A673 (cell line): ENCODE measurements around the gene PSMD3.

Experiments
- EZH2 ChIP-seq: fragments of 200-600 bp; sonication (generic); IDR thresholded peaks from 2 replicates; pipeline ENCODE4 v1.6.1; 2017; ENCODE audit warnings: borderline replicate concordance, low read depth, mild to moderate bottlenecking, mixed read lengths, antibody characterized with exemption, low read length; ENCODE audit not compliant: poor library complexity, severe bottlenecking
- TF ChIP-seq, protein P1 (sequence below): fragments of 300-800, 200-600 bp; sonication (generic); conservative IDR thresholded peaks from 2 replicates; pipeline ENCODE4 v1.5.1; 2017; ENCODE audit warnings: low read depth, mild to moderate bottlenecking, antibody characterized with exemption, low read length, moderate library complexity, mixed read lengths

DNA sequence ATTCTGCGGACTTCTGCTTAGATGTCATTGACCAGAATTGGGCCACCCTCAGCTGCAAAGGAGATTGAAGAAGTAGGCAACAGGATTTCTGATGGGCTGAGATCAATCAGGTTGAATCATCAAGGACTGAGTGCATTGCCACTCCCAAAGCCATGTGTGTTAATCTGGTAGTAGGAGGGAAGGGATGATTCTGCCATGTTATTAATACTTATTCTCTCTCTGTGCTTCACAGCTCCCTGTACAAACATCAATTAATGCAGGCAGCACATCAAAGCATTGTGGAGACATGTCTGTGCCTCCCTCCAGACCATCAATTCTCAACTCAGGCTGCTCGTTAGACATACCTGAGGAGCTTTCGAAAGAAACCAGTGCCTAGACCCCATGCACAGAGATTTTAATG is 41.5 kb upstream of the PSMD3 start:
- TF ChIP-seq EZH2: no peak
- TF ChIP-seq, protein P1, sequence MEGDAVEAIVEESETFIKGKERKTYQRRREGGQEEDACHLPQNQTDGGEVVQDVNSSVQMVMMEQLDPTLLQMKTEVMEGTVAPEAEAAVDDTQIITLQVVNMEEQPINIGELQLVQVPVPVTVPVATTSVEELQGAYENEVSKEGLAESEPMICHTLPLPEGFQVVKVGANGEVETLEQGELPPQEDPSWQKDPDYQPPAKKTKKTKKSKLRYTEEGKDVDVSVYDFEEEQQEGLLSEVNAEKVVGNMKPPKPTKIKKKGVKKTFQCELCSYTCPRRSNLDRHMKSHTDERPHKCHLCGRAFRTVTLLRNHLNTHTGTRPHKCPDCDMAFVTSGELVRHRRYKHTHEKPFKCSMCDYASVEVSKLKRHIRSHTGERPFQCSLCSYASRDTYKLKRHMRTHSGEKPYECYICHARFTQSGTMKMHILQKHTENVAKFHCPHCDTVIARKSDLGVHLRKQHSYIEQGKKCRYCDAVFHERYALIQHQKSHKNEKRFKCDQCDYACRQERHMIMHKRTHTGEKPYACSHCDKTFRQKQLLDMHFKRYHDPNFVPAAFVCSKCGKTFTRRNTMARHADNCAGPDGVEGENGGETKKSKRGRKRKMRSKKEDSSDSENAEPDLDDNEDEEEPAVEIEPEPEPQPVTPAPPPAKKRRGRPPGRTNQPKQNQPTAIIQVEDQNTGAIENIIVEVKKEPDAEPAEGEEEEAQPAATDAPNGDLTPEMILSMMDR: no peak
